ENCODE measurements around the gene SVEP1.
"Not testable (repeated sequence)": the region's sequence is repeated elsewhere in the genome, so short reads cannot be mapped to it uniquely, and the experiment has no call there.

Gene SVEP1

DNA sequence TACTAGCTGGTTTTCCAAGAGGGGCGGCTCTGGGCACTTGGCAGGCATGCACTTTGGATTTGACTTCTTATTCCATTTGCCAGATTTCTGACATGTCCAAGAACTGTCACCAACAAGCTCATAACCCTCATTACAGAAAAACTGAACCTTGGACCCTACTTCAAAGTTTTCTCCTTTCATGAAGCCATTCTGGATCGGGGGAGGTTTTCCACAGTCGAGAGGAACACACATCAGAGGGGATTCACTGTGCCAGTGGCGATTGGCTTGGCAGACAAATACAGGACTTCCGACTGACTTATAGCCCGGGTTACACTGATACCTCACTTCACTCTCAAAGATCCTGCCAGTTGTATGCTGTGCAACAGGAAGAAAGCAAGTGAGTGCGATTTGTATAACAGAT is 170.9 kb downstream of the SVEP1 start:
- no peak for TF ChIP-seq ZFX (IDR thresholded peaks at IDR 0.05; ENCODE audit: borderline replicate concordance)
- TF ChIP-seq, protein P1, sequence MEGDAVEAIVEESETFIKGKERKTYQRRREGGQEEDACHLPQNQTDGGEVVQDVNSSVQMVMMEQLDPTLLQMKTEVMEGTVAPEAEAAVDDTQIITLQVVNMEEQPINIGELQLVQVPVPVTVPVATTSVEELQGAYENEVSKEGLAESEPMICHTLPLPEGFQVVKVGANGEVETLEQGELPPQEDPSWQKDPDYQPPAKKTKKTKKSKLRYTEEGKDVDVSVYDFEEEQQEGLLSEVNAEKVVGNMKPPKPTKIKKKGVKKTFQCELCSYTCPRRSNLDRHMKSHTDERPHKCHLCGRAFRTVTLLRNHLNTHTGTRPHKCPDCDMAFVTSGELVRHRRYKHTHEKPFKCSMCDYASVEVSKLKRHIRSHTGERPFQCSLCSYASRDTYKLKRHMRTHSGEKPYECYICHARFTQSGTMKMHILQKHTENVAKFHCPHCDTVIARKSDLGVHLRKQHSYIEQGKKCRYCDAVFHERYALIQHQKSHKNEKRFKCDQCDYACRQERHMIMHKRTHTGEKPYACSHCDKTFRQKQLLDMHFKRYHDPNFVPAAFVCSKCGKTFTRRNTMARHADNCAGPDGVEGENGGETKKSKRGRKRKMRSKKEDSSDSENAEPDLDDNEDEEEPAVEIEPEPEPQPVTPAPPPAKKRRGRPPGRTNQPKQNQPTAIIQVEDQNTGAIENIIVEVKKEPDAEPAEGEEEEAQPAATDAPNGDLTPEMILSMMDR (IDR thresholded peaks at IDR 0.05), result no peak

DNA sequence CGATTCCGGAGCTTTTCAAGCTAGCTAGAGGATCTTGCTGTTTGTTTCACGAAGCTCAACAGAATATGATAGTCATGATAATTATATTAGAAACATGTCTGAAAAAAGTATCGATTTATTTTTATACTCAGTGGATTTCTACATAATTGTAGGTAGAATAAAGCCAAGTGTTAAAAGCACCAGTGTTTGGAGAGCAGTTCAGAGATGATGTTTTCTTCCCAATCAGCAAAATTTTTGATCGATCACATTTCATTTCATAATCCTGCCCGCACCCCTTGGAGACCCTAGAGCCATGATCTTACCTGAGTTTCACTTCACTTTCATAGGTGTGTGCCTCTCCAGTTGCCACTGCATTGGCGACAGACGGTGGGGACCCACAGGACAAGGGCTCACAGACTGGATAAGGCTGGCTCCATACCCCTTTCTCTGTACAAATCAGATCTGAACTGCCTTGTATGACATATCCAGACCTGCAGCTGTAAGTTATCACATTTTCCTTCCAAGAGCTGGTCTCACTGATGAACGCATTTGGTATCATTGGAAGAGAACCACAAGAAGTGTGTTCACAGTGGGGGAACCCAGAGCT is 173.6 kb downstream of the SVEP1 start:
- H3K27ac ChIP-seq, result no peak overlapping the region
- TF ChIP-seq ZFX (IDR thresholded peaks at IDR 0.05; ENCODE audit: borderline replicate concordance), result no peak
- TF ChIP-seq, protein P1 (IDR thresholded peaks at IDR 0.05), result no peak

More for the DNA sequence above, 170.9 kb downstream of the SVEP1 start:
- H3K27ac ChIP-seq, result no peak overlapping the region

DNA sequence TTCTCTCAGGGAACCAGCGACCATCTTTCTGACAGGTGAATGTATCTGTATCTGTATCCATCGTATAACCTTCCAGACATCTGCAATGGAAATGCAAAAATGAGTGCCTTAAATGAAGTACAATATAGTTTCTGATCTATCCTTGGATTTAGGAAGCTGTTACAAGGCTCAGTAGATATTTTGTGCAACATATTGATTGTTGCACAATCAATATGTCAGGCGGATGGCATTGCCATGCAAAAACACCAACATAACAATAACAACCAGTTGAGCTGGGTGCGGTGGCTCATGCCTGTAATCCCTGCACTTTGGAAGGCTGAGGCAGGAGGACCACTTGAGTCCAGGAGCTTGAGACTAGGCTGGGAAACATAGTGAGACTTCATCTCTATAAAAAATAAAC is 175.1 kb downstream of the SVEP1 start:
- TF ChIP-seq, protein P1 (IDR thresholded peaks at IDR 0.05), result no peak
- TF ChIP-seq ZFX (IDR thresholded peaks at IDR 0.05; ENCODE audit: borderline replicate concordance), result no peak
- no peak overlapping the region for H3K27ac ChIP-seq

DNA sequence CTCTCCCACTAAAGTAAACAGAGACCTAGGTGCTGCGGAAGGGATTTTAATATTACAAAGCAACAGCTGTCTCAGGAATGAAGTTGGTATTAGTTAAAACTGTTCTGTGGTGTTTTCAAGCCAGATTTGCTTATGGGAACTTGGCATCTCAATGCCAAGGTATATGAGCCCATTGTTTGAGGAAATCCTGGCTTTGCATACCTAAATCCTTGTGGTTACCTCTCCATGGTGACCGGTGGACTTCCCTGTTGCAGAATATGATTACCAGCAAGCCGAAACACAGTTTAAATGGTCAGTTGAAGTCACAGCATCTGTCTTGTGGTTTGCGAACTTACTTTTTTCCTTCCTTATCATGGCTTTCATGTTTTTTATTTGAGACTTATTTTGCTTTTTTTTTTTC is 179.6 kb downstream of the SVEP1 start:
- TF ChIP-seq, protein P1 (IDR thresholded peaks at IDR 0.05), result no peak
- TF ChIP-seq ZFX (IDR thresholded peaks at IDR 0.05; ENCODE audit: borderline replicate concordance), result no peak
- no peak overlapping the region for H3K27ac ChIP-seq

DNA sequence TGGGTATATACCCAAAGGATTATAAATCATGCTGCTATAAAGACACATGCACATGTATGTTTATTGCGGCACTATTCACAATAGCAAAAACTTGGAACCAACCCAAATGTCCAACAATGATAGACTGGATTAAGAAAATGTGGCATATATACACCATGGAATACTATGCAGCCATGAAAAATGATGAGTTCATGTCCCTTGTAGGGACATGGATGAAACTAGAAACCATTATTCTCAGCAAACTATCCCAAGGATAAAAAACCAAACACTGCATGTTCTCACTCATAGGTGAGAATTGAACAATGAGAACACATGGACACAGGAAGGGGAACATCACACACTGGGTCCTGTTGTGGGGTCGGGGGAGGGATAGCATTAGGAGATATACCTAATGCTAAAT is 180.5 kb downstream of the SVEP1 start:
- H3K27ac ChIP-seq, result not testable (repeated sequence)

DNA sequence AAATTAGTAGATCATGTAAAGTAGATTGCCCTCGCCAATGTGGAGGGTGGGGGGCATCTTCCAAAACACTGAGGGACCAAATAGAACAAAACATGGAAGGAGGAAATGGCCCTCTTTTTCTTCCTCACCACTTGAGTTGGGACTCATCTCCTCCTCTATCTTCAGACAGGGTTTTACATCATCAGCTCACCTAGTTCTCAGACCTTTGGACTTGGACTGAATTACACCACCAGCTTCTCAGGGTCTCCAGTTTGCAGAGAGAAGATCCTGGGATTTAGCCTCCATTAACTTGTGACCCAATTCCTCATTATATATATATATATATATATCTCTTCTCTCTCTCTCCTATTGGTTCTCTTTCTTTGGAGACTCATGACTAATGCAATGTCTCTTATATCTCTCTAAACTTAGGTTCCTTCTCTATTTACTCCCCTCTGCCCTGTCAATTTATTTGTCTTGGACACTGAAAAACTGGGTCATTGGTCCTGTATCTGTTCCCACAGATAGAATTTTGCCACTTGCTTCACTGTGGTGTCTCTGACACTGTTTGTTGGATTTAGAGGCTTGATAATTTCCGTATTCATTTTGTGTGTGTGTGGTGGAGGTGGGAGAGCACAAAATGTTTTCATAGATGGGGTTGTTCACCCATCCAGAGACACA is 187.6 kb downstream of the SVEP1 start:
- TF ChIP-seq, protein P1 (IDR thresholded peaks at IDR 0.05), result no peak
- TF ChIP-seq ZFX (IDR thresholded peaks at IDR 0.05; ENCODE audit: borderline replicate concordance), result no peak
- no peak overlapping the region for H3K27ac ChIP-seq

DNA sequence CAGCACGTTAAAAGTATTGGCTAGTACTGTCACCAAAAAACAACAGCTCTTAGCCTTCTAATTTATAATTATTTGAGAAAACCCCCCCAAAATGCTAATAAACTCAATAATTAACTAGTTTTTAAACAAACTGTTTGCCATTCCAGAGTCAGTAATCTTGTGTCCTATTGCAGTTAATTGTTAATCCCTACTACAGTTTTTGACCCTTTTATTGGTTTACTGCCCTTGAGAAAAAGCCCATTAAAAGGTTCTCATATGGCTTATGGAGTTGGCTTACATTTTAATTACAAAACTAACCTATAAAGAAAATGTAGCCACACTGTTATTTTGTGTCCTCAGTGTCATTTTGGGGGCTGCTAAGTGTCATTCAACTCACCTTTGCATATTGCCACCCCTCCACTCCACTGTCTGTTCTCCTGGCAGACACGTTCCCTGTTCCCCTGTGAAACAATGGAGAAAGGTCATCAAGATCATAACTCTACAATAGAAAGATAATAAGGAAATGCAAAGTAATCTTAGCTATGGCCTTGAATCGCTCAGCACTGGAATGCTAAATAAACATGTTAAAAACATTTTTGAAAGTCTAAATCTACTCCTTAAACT is 190.3 kb downstream of the SVEP1 start:
- TF ChIP-seq, protein P1 (IDR thresholded peaks at IDR 0.05), result no peak
- no peak for TF ChIP-seq ZFX (IDR thresholded peaks at IDR 0.05; ENCODE audit: borderline replicate concordance)
- H3K27ac ChIP-seq, result peak overlapping the region; percentile 35; the same call in 1 of the 2 replicates

Measured in 22Rv1 (cell line).